GM18517 (cell line): ENCODE results near the gene OR3A1.
"Not testable (repeated sequence)": the region's sequence is repeated elsewhere in the genome, so short reads cannot be mapped to it uniquely, and the experiment has no call there.

Source experiments
- ATAC-seq: cut with Tn5 transposase; IDR thresholded peaks from one replicate; pipeline ENCODE4 v1.9.1; 2021; ENCODE audit warnings: mild to moderate bottlenecking, moderate library complexity; ENCODE audit not compliant: unreplicated experiment

OR3A1 gene

GRCh38 chr17:3298260-3298659 is at the start of gene OR3A1:
Gene OR3A1, minus strand, starts transcription at chr17:3298360. Its CDS starts 5,778 bp downstream, at chr17:3292582.
- no peak for ATAC-seq

- ATAC-seq: not testable (repeated sequence)
Measured at GRCh38 chr17:3342782-3343181, 44.6 kb upstream of the OR3A1 start.

- ATAC-seq: no peak
Measured at GRCh38 chr17:3335876-3336275, 37.7 kb upstream of the OR3A1 start.

GRCh38 chr17:3318336-3318735 is 20.2 kb upstream of the OR3A1 start:
- ATAC-seq: no peak

GRCh38 chr17:3316836-3317235 is 18.7 kb upstream of the OR3A1 start:
- ATAC-seq: no peak

- no peak for ATAC-seq
Measured at GRCh38 chr17:3308603-3309002, 10.4 kb upstream of the OR3A1 start.

GRCh38 chr17:3295632-3296031 is 2.5 kb downstream of the OR3A1 start:
- no peak for ATAC-seq

GRCh38 chr17:3293548-3293947 is 4.6 kb downstream of the OR3A1 start:
- not testable (repeated sequence) for ATAC-seq

GRCh38 chr17:3282901-3283300 is 15.3 kb downstream of the OR3A1 start:
- ATAC-seq: no peak

GRCh38 chr17:3276126-3276525 is 22.0 kb downstream of the OR3A1 start:
- no peak for ATAC-seq

GRCh38 chr17:3271072-3271848 is 26.9 kb downstream of the OR3A1 start:
- ATAC-seq: no peak

- ATAC-seq: no peak
Measured at GRCh38 chr17:3260600-3260999, 37.6 kb downstream of the OR3A1 start.

GRCh38 chr17:3260163-3260562 is 38.0 kb downstream of the OR3A1 start:
- no peak for ATAC-seq

GRCh38 chr17:3256575-3256974 is 41.6 kb downstream of the OR3A1 start:
- ATAC-seq: no peak

- ATAC-seq: not testable (repeated sequence)
Measured at GRCh38 chr17:3249013-3249412, 49.1 kb downstream of the OR3A1 start.

- not testable (repeated sequence) for ATAC-seq
Measured at GRCh38 chr17:3244841-3245240, 53.3 kb downstream of the OR3A1 start.

- not testable (repeated sequence) for ATAC-seq
Measured at GRCh38 chr17:3241044-3241443, 57.1 kb downstream of the OR3A1 start.
